CD1c-positive myeloid dendritic cell (primary cell): ENCODE measurements around the gene SF3B2.
"Not testable (repeated sequence)": the region's sequence is repeated elsewhere in the genome, so short reads cannot be mapped to it uniquely, and the experiment has no call there.

Experiments used
- DNase-seq: peaks from one replicate; pipeline ENCODE4 v3.0.0-alpha.2; 2016; ENCODE audit errors: extremely low spot score

Gene SF3B2

GRCh38 chr11:66051766-66052663, at the start of gene SF3B2:
Gene SF3B2, plus strand, starts transcription at chr11:66052364. Its CDS starts 21 bp downstream, at chr11:66052385.
- DNase-seq = peak; percentile 98

- DNase-seq = no peak
Measured at GRCh38 chr11:66002648-66003225, 49.4 kb upstream of the SF3B2 start.

- DNase-seq = no peak
Measured at GRCh38 chr11:66003291-66003690, 48.9 kb upstream of the SF3B2 start.

GRCh38 chr11:66004186-66004585, 48.0 kb upstream of the SF3B2 start:
- DNase-seq = no peak

GRCh38 chr11:66006134-66006890, 45.9 kb upstream of the SF3B2 start:
- DNase-seq = no peak

- no peak for DNase-seq
Measured at GRCh38 chr11:66006891-66007176, 45.3 kb upstream of the SF3B2 start.

- no peak for DNase-seq
Measured at GRCh38 chr11:66007201-66007634, 44.9 kb upstream of the SF3B2 start.

- DNase-seq = no peak
Measured at GRCh38 chr11:66008095-66008467, 44.1 kb upstream of the SF3B2 start.

- DNase-seq = peak; percentile 56
Measured at GRCh38 chr11:66008468-66009101, 43.6 kb upstream of the SF3B2 start.

GRCh38 chr11:66010036-66010435, 42.1 kb upstream of the SF3B2 start:
- DNase-seq = not testable (repeated sequence)

GRCh38 chr11:66011239-66011784, 40.9 kb upstream of the SF3B2 start:
- no peak for DNase-seq

GRCh38 chr11:66011785-66012303, 40.3 kb upstream of the SF3B2 start, which contains the start of gene CST6:
Gene CST6, plus strand, starts transcription at chr11:66012008. Its CDS starts 37 bp downstream, at chr11:66012045.
- no peak for DNase-seq

- DNase-seq = no peak
Measured at GRCh38 chr11:66012371-66012945, 39.7 kb upstream of the SF3B2 start.

GRCh38 chr11:66012946-66013761, 39.0 kb upstream of the SF3B2 start:
- peak; percentile 69 for DNase-seq

- DNase-seq = no peak
Measured at GRCh38 chr11:66013762-66014100, 38.4 kb upstream of the SF3B2 start.

- DNase-seq = no peak
Measured at GRCh38 chr11:66014804-66015453, 37.2 kb upstream of the SF3B2 start.

- DNase-seq = no peak
Measured at GRCh38 chr11:66015454-66015881, 36.7 kb upstream of the SF3B2 start.

- DNase-seq = no peak
Measured at GRCh38 chr11:66015936-66016792, 36.0 kb upstream of the SF3B2 start.

- DNase-seq = no peak
Measured at GRCh38 chr11:66016793-66017177, 35.4 kb upstream of the SF3B2 start.
